ENCODE measurements around the gene FAM241B.

DNA sequence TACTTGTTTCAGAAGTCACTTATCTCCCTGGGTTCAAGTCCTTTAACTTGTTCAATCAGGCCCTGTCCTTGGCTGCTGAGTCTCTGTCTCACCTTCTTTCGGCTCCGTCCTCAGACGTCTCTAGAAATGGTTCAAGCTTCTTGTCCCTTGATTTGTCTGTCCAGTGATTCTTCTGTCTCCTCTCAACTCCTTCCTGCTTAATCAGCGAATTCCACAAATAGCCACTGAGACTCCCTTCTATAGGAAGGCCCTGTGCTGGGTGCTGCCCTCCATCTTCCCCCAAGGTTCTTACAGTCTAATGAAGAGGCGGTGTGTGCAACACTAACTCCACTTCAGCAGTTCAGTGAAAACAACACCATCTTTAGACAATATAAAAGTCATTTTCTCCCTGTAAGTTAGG lies 12.7 kb downstream of the FAM241B start:
- no peak for TF ChIP-seq EZH2 (IDR thresholded peaks at IDR 0.05)
- TF ChIP-seq POLR2AphosphoS5 (IDR thresholded peaks at IDR 0.05; ENCODE audit: borderline replicate concordance, low read depth, low read length): no peak

All from SK-N-MC (cell line).